Neuronal stem cell (in vitro differentiated cells): ENCODE results near the gene CDH13.

ENCODE experiments used
- DNase-seq: peaks from one replicate; pipeline ENCODE4 v3.0.0-alpha.2; 2013; ENCODE audit warnings: low spot score
- H2AFZ ChIP-seq: one replicate; pipeline ENCODE4 v1.6.1; 2013; ENCODE audit warnings: mild to moderate bottlenecking, low read length, inconsistent platforms
- H2AK5ac ChIP-seq: 2 replicates; pipeline ENCODE4 v1.6.1; 2013; ENCODE audit warnings: low read depth, mild to moderate bottlenecking, inconsistent platforms, low read length, moderate library complexity, mixed read lengths
- H2BK120ac ChIP-seq: 2 replicates; pipeline ENCODE4 v1.6.1; 2013; ENCODE audit warnings: low read depth, mild to moderate bottlenecking, inconsistent platforms, low read length, moderate library complexity, mixed read lengths
- H2BK12ac ChIP-seq: one replicate; pipeline ENCODE4 v1.6.1; 2013; ENCODE audit warnings: low read length, inconsistent platforms
- H2BK15ac ChIP-seq: 2 replicates; pipeline ENCODE4 v1.6.1; 2013; ENCODE audit warnings: mild to moderate bottlenecking, low read length, inconsistent platforms, mixed read lengths
- H2BK5ac ChIP-seq: one replicate; pipeline ENCODE4 v1.6.1; 2013; ENCODE audit warnings: inconsistent platforms, mild to moderate bottlenecking, low read length, moderate library complexity
- H3K14ac ChIP-seq: one replicate; pipeline ENCODE4 v1.6.1; 2013; ENCODE audit warnings: low read length, inconsistent platforms
- H3K18ac ChIP-seq: 2 replicates; pipeline ENCODE4 v1.6.1; 2013; ENCODE audit warnings: low read length, inconsistent platforms
- H3K23ac ChIP-seq: 2 replicates; pipeline ENCODE4 v1.6.1; 2013; ENCODE audit warnings: low read depth, mild to moderate bottlenecking, mixed read lengths, low read length, inconsistent platforms; ENCODE audit not compliant: poor library complexity
- H3K27ac ChIP-seq: replicated peaks from 3 replicates; pipeline ENCODE4 v1.5.1; 2013; ENCODE audit warnings: low read length, inconsistent platforms
- H3K27me3 ChIP-seq, 3 experiments: 2 replicates each; pipeline ENCODE4 v1.6.1; 2013; ENCODE audit warnings: low read length in 3 of 3, mild to moderate bottlenecking in 2 of 3, inconsistent platforms in 1 of 3, low read depth in 1 of 3, mixed read lengths in 1 of 3, moderate library complexity in 1 of 3; ENCODE audit not compliant: control insufficient read depth in 3 of 3, insufficient read depth in 3 of 3
- H3K36me3 ChIP-seq, 2 donors: replicated peaks in 1 of 2; 2 replicates each; pipeline ENCODE4 v1.6.1; 2013; ENCODE audit warnings: low read length in 2 of 2; ENCODE audit not compliant: control insufficient read depth in 2 of 2, insufficient read depth in 2 of 2
- H3K4ac ChIP-seq: 2 replicates; pipeline ENCODE4 v1.6.1; 2013; ENCODE audit warnings: inconsistent platforms, mild to moderate bottlenecking, low read length, moderate library complexity
- H3K4me1 ChIP-seq, 2 donors: 1 replicate in 1 of 2; 2 replicates in 1 of 2; pipeline ENCODE4 v1.6.1; 2013; ENCODE audit warnings: low read length in 2 of 2, low read depth in 1 of 2; ENCODE audit not compliant: control insufficient read depth in 2 of 2, insufficient read depth in 1 of 2
- H3K4me2 ChIP-seq: one replicate; pipeline ENCODE4 v1.6.1; 2013; ENCODE audit warnings: mild to moderate bottlenecking, low read length, inconsistent platforms; ENCODE audit not compliant: insufficient read depth, poor library complexity, severe bottlenecking
- H3K4me3 ChIP-seq, 2 donors: 2 replicates each; pipeline ENCODE4 v1.5.1; 2013; ENCODE audit warnings: low read length in 2 of 2, mild to moderate bottlenecking in 2 of 2, inconsistent platforms in 1 of 2, moderate library complexity in 1 of 2
- H3K79me1 ChIP-seq: one replicate; pipeline ENCODE4 v1.6.1; 2013; ENCODE audit warnings: low read depth, mild to moderate bottlenecking, inconsistent platforms, low read length, moderate library complexity
- H3K9ac ChIP-seq: one replicate; pipeline ENCODE4 v1.6.1; 2013; ENCODE audit warnings: mild to moderate bottlenecking, low read depth, low read length, inconsistent platforms; ENCODE audit not compliant: poor library complexity
- H3K9me3 ChIP-seq, 2 donors: replicated peaks in 1 of 2; 2 replicates each; pipeline versions ENCODE3 to v1.6.1; 2013; ENCODE audit warnings: low read length in 2 of 2, mild to moderate bottlenecking in 2 of 2, inconsistent platforms in 1 of 2, low read depth in 1 of 2, mixed read lengths in 1 of 2, moderate library complexity in 1 of 2; ENCODE audit not compliant: control insufficient read depth in 2 of 2, insufficient read depth in 1 of 2
- H4K8ac ChIP-seq: one replicate; pipeline ENCODE4 v1.6.1; 2013; ENCODE audit warnings: low read depth, mild to moderate bottlenecking, inconsistent platforms, low read length, moderate library complexity
- H4K91ac ChIP-seq: one replicate; pipeline ENCODE4 v1.6.1; 2013; ENCODE audit warnings: low read length, low read depth, mild to moderate bottlenecking, inconsistent platforms; ENCODE audit not compliant: poor library complexity
- WGBS, 2 donors: extraction: QIAGEN DNeasy Blood & Tissue Kit; methylation state at CpG; one replicate each; pipeline ENCODE4 v1.1.7; 2013; ENCODE audit warnings: missing lambda C conversion rate in 2 of 2, mixed read lengths in 1 of 2; ENCODE audit not compliant: insufficient read length in 2 of 2, insufficient replicate concordance in 1 of 2; ENCODE audit errors: extremely low coverage in 2 of 2; 5-methylcytosine and 5-hydroxymethylcytosine counted together

The CDH13 gene

DNA sequence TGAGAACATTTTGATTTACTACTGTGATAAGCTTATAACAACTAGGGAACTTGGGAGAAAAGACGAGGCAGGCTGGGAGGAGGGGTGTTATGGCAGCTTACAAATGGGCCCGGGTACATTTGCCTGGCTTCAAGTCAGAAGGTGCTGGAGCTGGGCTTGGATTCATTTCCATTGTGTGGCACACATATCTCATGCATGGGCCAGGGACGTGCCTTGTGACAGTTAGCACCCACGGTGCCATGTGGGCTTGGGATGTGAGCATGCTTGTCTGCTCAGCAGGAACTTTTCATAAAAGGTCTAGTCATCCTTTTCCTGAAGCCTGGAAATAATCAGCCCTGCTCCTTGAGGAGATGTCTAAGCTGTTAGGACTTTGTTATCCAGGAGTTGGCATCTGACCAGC lies 572.2 kb downstream of the CDH13 start:
- no peak overlapping the region for H3K9ac ChIP-seq
- no peak overlapping the region for H3K14ac ChIP-seq
- H2BK120ac ChIP-seq: no peak overlapping the region
- no peak overlapping the region for H4K91ac ChIP-seq
- no peaks in the 10 kb centered on the region for H3K79me1 ChIP-seq
- H2BK15ac ChIP-seq: no peak overlapping the region
- no peak overlapping the region for H2AK5ac ChIP-seq
- no peaks in the 10 kb centered on the region for H3K27me3 ChIP-seq
- H3K23ac ChIP-seq: no peak overlapping the region
- H2AFZ ChIP-seq: no peak overlapping the region
- no peaks in the 10 kb centered on the region for H3K4me1 ChIP-seq
- no peak overlapping the region for H2BK5ac ChIP-seq
- no peak for DNase-seq
- H3K9me3 ChIP-seq: peaks cover 0 to 1% of the 10 kb centered on the region in 2 donors
- H3K36me3 ChIP-seq: no peaks in the 10 kb centered on the region
- no CpG with 5 or more reads among the region's 4 CpGs for WGBS, 2 donors
- no peak overlapping the region for H3K4me2 ChIP-seq
- no peak overlapping the region for H3K4ac ChIP-seq
- no peak overlapping the region for H3K18ac ChIP-seq
- no peak overlapping the region for H4K8ac ChIP-seq
- no peak overlapping the region for H3K27ac ChIP-seq
- no peak overlapping the region for H2BK12ac ChIP-seq
- no peak overlapping the region for H3K4me3 ChIP-seq

- H3K27ac ChIP-seq: no peak overlapping the region
- no peak overlapping the region for H3K4ac ChIP-seq
- no peak overlapping the region for H2BK120ac ChIP-seq
- H3K9me3 ChIP-seq: peaks cover 0 to 1% of the 10 kb centered on the region in 2 donors
- no peak overlapping the region for H4K91ac ChIP-seq
- WGBS, 2 donors: no CpG with 5 or more reads among the region's 13 CpGs
- no peaks in the 10 kb centered on the region for H3K36me3 ChIP-seq
- H2BK12ac ChIP-seq: no peak overlapping the region
- no peaks in the 10 kb centered on the region for H3K79me1 ChIP-seq
- H2BK5ac ChIP-seq: no peak overlapping the region
- H3K4me2 ChIP-seq: no peak overlapping the region
- H3K27me3 ChIP-seq: no peaks in the 10 kb centered on the region
- no peak for DNase-seq
- no peak overlapping the region for H2AFZ ChIP-seq
- no peaks in the 10 kb centered on the region for H3K4me1 ChIP-seq
- no peak overlapping the region for H3K23ac ChIP-seq
- H3K9ac ChIP-seq: no peak overlapping the region
- H3K4me3 ChIP-seq: no peak overlapping the region
- H3K18ac ChIP-seq: no peak overlapping the region
- no peak overlapping the region for H2AK5ac ChIP-seq
- no peak overlapping the region for H2BK15ac ChIP-seq
- H3K14ac ChIP-seq: no peak overlapping the region
- H4K8ac ChIP-seq: no peak overlapping the region
Observed at GRCh38 chr16:83200005-83200779, 573.4 kb downstream of the CDH13 start.

DNA sequence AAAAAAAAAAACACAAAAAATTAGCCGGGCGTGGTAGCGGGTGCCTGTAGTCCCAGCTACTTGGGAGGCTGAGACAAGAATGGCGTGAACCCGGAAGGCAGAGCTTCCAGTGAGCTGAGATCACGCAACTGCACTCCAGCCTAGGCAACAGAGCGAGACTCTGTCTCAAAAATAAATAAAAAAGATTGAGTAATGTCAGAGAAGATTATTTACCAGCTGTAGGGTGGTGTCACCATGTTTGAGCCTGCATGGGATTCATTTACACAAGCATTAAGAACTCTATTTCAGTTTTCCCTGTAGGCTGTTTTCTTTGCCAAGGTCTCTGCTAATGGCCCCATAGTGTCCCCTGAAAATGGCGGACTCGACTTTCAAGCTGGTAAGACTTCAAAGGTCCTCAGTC lies 575.0 kb downstream of the CDH13 start:
- no peak overlapping the region for H2BK15ac ChIP-seq
- H3K36me3 ChIP-seq: no peaks in the 10 kb centered on the region
- H3K9ac ChIP-seq: no peak overlapping the region
- no peaks in the 10 kb centered on the region for H3K4me1 ChIP-seq
- no peak overlapping the region for H2BK12ac ChIP-seq
- no peak overlapping the region for H2BK5ac ChIP-seq
- peaks cover 0 to 1% of the 10 kb centered on the region in 2 donors for H3K9me3 ChIP-seq
- H2AK5ac ChIP-seq: no peak overlapping the region
- H3K27ac ChIP-seq: no peak overlapping the region
- H4K91ac ChIP-seq: no peak overlapping the region
- H2BK120ac ChIP-seq: no peak overlapping the region
- H3K14ac ChIP-seq: no peak overlapping the region
- H3K18ac ChIP-seq: no peak overlapping the region
- WGBS, 2 donors: no CpG with 5 or more reads among the region's 9 CpGs
- no peak overlapping the region for H4K8ac ChIP-seq
- no peak for DNase-seq
- no peak overlapping the region for H3K4ac ChIP-seq
- no peak overlapping the region for H3K4me2 ChIP-seq
- no peaks in the 10 kb centered on the region for H3K79me1 ChIP-seq
- H3K23ac ChIP-seq: no peak overlapping the region
- H3K4me3 ChIP-seq: no peak overlapping the region
- H2AFZ ChIP-seq: no peak overlapping the region
- no peaks in the 10 kb centered on the region for H3K27me3 ChIP-seq

GRCh38 chr16:83205896-83206295 lies 579.1 kb downstream of the CDH13 start:
- no peak overlapping the region for H2BK15ac ChIP-seq
- no peak overlapping the region for H3K14ac ChIP-seq
- no peak overlapping the region for H2AK5ac ChIP-seq
- no peak overlapping the region for H3K18ac ChIP-seq
- no peaks in the 10 kb centered on the region for H3K9me3 ChIP-seq
- H3K27me3 ChIP-seq: no peaks in the 10 kb centered on the region
- H4K91ac ChIP-seq: no peak overlapping the region
- peaks cover 2% of the 10 kb centered on the region for H3K79me1 ChIP-seq
- H3K4me2 ChIP-seq: no peak overlapping the region
- no peak overlapping the region for H2BK120ac ChIP-seq
- H2AFZ ChIP-seq: no peak overlapping the region
- H2BK12ac ChIP-seq: no peak overlapping the region
- no CpG with 5 or more reads among the region's 6 CpGs for WGBS, 2 donors
- H3K4me3 ChIP-seq: no peak overlapping the region
- H3K4me1 ChIP-seq: no peaks in the 10 kb centered on the region
- H2BK5ac ChIP-seq: no peak overlapping the region
- no peak for DNase-seq
- H3K23ac ChIP-seq: no peak overlapping the region
- H3K9ac ChIP-seq: no peak overlapping the region
- H3K4ac ChIP-seq: no peak overlapping the region
- no peaks in the 10 kb centered on the region for H3K36me3 ChIP-seq
- H4K8ac ChIP-seq: no peak overlapping the region
- no peak overlapping the region for H3K27ac ChIP-seq
